Measurements from ENCODE around the gene OR51A7. TPM values are rescaled to one million over a fixed set of nuclear protein-coding genes. Genes with fewer than 3 reads are reported as not detected.

Gene OR51A7
- total and polyA plus RNA-seq, 4 donors = not detected

DNA sequence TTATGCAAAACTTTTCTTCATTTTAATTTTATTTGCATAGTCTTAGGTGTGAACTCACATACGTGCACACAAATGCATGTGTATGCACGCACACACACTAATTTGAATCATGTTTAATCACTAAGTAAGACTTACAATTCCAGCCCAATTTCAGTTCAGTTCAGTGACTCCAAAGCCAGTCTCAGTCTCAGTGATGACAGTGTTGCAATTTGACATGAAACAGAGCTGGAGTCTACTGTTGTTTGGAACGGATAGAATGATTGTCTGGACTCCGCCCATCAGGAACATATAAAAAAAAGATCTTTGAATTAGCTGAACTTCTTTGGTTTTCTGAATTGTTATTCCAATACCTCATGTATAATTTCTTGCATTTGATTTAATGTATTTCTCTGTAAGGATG, 39.7 kb upstream of the OR51A7 start:
- Histone ChIP-seq H3K27me3 (ENCODE audit: control insufficient read depth in 4 of 4, insufficient read depth in 4 of 4, low read length in 3 of 4) (no peaks in the 10 kb centered on the region), H3K36me3 (ENCODE audit: control insufficient read depth in 4 of 4, insufficient read depth in 3 of 4, low read depth in 1 of 4, low read length in 3 of 4) (no peaks in the 10 kb centered on the region), H3K9ac (ENCODE audit: low read depth in 1 of 2, low read length in 2 of 2) (no peak overlapping the region), H3K4me1 (ENCODE audit: control insufficient read depth in 4 of 4, insufficient read depth in 4 of 4, low read length in 3 of 4) (no peaks in the 10 kb centered on the region), H3K9me3 (ENCODE audit: control insufficient read depth in 4 of 4, low read length in 3 of 4) (no peaks in the 10 kb centered on the region), H3K4me3 (ENCODE audit: low read depth in 1 of 3, low read length in 3 of 3) (no peak overlapping the region), H3K27ac (ENCODE audit: low read depth in 1 of 2, low read length in 2 of 2) (no peak overlapping the region)
- WGBS = 80% methylated on average over 4 of the region's 4 CpGs
- DNase-seq (ENCODE audit: low spot score) = no peak
- TF ChIP-seq HNF4G (IDR thresholded peaks at IDR 0.05) (no peak), FOXA1 (IDR thresholded peaks at IDR 0.05) (no peak), GABPA (IDR thresholded peaks at IDR 0.05 in 1 of 2, conservative IDR thresholded peaks at IDR 0.05 in 1 of 2) (no peak), NR2F2 (IDR thresholded peaks at IDR 0.05) (no peak), JUND (IDR thresholded peaks at IDR 0.05) (no peak), EGR1 (IDR thresholded peaks at IDR 0.05; ENCODE audit: low read depth in 2 of 2) (no peak), FOXA2 (IDR thresholded peaks at IDR 0.05) (no peak), RAD21 (IDR thresholded peaks at IDR 0.05) (no peak), TAF1 (conservative IDR thresholded peaks at IDR 0.05) (no peak), HNF4A (conservative IDR thresholded peaks at IDR 0.05) (no peak)
- TF ChIP-seq, protein P1, sequence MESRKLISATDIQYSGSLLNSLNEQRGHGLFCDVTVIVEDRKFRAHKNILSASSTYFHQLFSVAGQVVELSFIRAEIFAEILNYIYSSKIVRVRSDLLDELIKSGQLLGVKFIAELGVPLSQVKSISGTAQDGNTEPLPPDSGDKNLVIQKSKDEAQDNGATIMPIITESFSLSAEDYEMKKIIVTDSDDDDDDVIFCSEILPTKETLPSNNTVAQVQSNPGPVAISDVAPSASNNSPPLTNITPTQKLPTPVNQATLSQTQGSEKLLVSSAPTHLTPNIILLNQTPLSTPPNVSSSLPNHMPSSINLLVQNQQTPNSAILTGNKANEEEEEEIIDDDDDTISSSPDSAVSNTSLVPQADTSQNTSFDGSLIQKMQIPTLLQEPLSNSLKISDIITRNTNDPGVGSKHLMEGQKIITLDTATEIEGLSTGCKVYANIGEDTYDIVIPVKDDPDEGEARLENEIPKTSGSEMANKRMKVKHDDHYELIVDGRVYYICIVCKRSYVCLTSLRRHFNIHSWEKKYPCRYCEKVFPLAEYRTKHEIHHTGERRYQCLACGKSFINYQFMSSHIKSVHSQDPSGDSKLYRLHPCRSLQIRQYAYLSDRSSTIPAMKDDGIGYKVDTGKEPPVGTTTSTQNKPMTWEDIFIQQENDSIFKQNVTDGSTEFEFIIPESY (IDR thresholded peaks at IDR 0.05) = no peak
- TF ChIP-seq, protein P2, sequence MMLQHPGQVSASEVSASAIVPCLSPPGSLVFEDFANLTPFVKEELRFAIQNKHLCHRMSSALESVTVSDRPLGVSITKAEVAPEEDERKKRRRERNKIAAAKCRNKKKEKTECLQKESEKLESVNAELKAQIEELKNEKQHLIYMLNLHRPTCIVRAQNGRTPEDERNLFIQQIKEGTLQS (IDR thresholded peaks at IDR 0.05) = no peak
- TF ChIP-seq, protein P3, sequence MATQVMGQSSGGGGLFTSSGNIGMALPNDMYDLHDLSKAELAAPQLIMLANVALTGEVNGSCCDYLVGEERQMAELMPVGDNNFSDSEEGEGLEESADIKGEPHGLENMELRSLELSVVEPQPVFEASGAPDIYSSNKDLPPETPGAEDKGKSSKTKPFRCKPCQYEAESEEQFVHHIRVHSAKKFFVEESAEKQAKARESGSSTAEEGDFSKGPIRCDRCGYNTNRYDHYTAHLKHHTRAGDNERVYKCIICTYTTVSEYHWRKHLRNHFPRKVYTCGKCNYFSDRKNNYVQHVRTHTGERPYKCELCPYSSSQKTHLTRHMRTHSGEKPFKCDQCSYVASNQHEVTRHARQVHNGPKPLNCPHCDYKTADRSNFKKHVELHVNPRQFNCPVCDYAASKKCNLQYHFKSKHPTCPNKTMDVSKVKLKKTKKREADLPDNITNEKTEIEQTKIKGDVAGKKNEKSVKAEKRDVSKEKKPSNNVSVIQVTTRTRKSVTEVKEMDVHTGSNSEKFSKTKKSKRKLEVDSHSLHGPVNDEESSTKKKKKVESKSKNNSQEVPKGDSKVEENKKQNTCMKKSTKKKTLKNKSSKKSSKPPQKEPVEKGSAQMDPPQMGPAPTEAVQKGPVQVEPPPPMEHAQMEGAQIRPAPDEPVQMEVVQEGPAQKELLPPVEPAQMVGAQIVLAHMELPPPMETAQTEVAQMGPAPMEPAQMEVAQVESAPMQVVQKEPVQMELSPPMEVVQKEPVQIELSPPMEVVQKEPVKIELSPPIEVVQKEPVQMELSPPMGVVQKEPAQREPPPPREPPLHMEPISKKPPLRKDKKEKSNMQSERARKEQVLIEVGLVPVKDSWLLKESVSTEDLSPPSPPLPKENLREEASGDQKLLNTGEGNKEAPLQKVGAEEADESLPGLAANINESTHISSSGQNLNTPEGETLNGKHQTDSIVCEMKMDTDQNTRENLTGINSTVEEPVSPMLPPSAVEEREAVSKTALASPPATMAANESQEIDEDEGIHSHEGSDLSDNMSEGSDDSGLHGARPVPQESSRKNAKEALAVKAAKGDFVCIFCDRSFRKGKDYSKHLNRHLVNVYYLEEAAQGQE (IDR thresholded peaks at IDR 0.05) = no peak
- TF ChIP-seq, protein P4, sequence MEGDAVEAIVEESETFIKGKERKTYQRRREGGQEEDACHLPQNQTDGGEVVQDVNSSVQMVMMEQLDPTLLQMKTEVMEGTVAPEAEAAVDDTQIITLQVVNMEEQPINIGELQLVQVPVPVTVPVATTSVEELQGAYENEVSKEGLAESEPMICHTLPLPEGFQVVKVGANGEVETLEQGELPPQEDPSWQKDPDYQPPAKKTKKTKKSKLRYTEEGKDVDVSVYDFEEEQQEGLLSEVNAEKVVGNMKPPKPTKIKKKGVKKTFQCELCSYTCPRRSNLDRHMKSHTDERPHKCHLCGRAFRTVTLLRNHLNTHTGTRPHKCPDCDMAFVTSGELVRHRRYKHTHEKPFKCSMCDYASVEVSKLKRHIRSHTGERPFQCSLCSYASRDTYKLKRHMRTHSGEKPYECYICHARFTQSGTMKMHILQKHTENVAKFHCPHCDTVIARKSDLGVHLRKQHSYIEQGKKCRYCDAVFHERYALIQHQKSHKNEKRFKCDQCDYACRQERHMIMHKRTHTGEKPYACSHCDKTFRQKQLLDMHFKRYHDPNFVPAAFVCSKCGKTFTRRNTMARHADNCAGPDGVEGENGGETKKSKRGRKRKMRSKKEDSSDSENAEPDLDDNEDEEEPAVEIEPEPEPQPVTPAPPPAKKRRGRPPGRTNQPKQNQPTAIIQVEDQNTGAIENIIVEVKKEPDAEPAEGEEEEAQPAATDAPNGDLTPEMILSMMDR (IDR thresholded peaks at IDR 0.05; ENCODE audit: low read depth, low read length, missing input control) = no peak
- TF ChIP-seq, protein P5, sequence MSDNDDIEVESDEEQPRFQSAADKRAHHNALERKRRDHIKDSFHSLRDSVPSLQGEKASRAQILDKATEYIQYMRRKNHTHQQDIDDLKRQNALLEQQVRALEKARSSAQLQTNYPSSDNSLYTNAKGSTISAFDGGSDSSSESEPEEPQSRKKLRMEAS (IDR thresholded peaks at IDR 0.05) = no peak

DNA sequence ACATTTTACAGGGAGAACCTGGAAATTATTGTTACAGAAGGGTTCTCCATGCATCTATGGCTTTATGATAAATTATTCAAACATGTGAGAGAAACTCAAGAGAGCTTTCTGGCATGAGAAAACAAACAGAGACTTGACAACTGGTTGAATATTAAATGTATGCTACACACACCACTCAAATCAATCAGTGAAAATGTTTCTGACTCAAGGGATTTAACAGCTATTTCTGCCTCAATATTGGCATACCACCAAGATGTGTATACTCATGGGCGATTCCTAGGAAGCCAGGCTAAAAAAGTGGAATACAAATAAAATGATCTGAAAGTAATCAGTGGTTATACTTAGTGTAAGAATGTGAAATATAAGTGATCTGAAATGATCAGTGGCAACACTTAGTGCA, 37.7 kb upstream of the OR51A7 start:
- H3K27me3 ChIP-seq (ENCODE audit: control insufficient read depth in 4 of 4, insufficient read depth in 4 of 4, low read length in 3 of 4) = no peaks in the 10 kb centered on the region
- no peak overlapping the region for H3K9ac ChIP-seq (ENCODE audit: low read depth in 1 of 2, low read length in 2 of 2)
- no peaks in the 10 kb centered on the region for H3K9me3 ChIP-seq (ENCODE audit: control insufficient read depth in 4 of 4, low read length in 3 of 4)
- H3K4me3 ChIP-seq (ENCODE audit: low read depth in 1 of 3, low read length in 3 of 3) = no peak overlapping the region
- H3K27ac ChIP-seq (ENCODE audit: low read depth in 1 of 2, low read length in 2 of 2) = no peak overlapping the region
- H3K4me1 ChIP-seq (ENCODE audit: control insufficient read depth in 4 of 4, insufficient read depth in 4 of 4, low read length in 3 of 4) = no peaks in the 10 kb centered on the region
- WGBS = 38% methylated on average over 1 of the region's 1 CpG
- TF ChIP-seq TAF1 (conservative IDR thresholded peaks at IDR 0.05) (no peak), RAD21 (IDR thresholded peaks at IDR 0.05) (no peak), NR2F2 (IDR thresholded peaks at IDR 0.05) (no peak), JUND (IDR thresholded peaks at IDR 0.05) (no peak), HNF4G (IDR thresholded peaks at IDR 0.05) (no peak), HNF4A (conservative IDR thresholded peaks at IDR 0.05) (no peak), FOXA1 (IDR thresholded peaks at IDR 0.05) (no peak), GABPA (IDR thresholded peaks at IDR 0.05 in 1 of 2, conservative IDR thresholded peaks at IDR 0.05 in 1 of 2) (no peak)
- no peaks in the 10 kb centered on the region for H3K36me3 ChIP-seq (ENCODE audit: control insufficient read depth in 4 of 4, insufficient read depth in 3 of 4, low read depth in 1 of 4, low read length in 3 of 4)
- no peak for DNase-seq (ENCODE audit: low spot score)

Data from liver (tissue), 9 donors.